ENCODE data around the gene THRAP3.

- no peak for TF ChIP-seq CTCF (IDR thresholded peaks at IDR 0.05)
- TF ChIP-seq POLR2A (IDR thresholded peaks at IDR 0.05) = no peak
Observed at GRCh38 chr1:36203027-36203553, 21.2 kb upstream of the THRAP3 start.
